Nephron progenitor cell (in vitro differentiated cells): ENCODE measurements around the gene RAB10.

Experiments
- DNase-seq: peaks from one replicate; pipeline ENCODE4 v3.0.0; 2021
- H3K27ac Mint-ChIP-seq: 2 replicates; pipeline ENCODE4 v1.8.0; 2021; ENCODE audit warnings: mild to moderate bottlenecking, moderate library complexity, mixed read lengths
- H3K27me3 Mint-ChIP-seq: 2 replicates; pipeline ENCODE4 v1.8.0; 2021; ENCODE audit warnings: mild to moderate bottlenecking, low read depth, mixed read lengths; ENCODE audit not compliant: poor library complexity
- H3K36me3 Mint-ChIP-seq: 2 replicates; pipeline ENCODE4 v1.8.0; 2021; ENCODE audit warnings: low read depth, mixed read lengths
- H3K4me1 Mint-ChIP-seq: 2 replicates; pipeline ENCODE4 v1.8.0; 2021; ENCODE audit warnings: mixed read lengths
- H3K4me3 Mint-ChIP-seq: 2 replicates; pipeline ENCODE4 v1.8.0; 2021; ENCODE audit warnings: mild to moderate bottlenecking, moderate library complexity, mixed read lengths
- H3K9me3 Mint-ChIP-seq: 2 replicates; pipeline ENCODE4 v1.8.0; 2021; ENCODE audit warnings: mild to moderate bottlenecking, moderate library complexity, mixed read lengths
- TF ChIP-seq, protein P1 (sequence below): fragments of 200-600 bp; sonication (generic); IDR thresholded peaks from 2 replicates; pipeline ENCODE4 v1.5.0; 2021; ENCODE audit warnings: antibody characterized with exemption

RAB10 gene

DNA sequence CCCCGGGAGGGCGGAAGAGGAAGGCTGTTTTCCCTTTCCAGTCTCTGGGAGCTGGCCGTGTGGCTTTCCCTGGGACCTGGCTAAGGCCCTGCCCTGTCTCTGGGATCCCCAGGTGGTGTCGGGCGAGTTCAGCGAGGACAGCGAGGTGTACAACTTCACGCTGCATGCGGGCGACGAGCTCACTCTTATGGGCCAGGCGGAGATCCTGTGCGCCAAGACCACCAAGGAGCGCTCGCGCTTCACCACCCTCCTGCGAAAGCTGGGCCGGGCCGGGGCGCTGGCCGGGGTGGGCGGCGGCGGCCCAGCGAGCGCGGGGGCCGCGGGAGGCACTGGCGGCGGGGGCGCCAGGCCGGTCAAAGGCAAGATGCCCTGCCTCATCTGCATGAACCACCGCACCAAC is 150.2 kb downstream of the RAB10 start:
- DNase-seq = no peak
- no peaks in the 10 kb centered on the region for H3K9me3 Mint-ChIP-seq
- peak overlapping the region; percentile 66 for H3K4me3 Mint-ChIP-seq
- H3K27me3 Mint-ChIP-seq = peaks cover 45% of the 10 kb centered on the region
- H3K4me1 Mint-ChIP-seq = peaks cover 25% of the 10 kb centered on the region
- peaks cover 28% of the 10 kb centered on the region for H3K36me3 Mint-ChIP-seq
- TF ChIP-seq, protein P1, sequence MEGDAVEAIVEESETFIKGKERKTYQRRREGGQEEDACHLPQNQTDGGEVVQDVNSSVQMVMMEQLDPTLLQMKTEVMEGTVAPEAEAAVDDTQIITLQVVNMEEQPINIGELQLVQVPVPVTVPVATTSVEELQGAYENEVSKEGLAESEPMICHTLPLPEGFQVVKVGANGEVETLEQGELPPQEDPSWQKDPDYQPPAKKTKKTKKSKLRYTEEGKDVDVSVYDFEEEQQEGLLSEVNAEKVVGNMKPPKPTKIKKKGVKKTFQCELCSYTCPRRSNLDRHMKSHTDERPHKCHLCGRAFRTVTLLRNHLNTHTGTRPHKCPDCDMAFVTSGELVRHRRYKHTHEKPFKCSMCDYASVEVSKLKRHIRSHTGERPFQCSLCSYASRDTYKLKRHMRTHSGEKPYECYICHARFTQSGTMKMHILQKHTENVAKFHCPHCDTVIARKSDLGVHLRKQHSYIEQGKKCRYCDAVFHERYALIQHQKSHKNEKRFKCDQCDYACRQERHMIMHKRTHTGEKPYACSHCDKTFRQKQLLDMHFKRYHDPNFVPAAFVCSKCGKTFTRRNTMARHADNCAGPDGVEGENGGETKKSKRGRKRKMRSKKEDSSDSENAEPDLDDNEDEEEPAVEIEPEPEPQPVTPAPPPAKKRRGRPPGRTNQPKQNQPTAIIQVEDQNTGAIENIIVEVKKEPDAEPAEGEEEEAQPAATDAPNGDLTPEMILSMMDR = no peak
- H3K27ac Mint-ChIP-seq = no peak overlapping the region

DNA sequence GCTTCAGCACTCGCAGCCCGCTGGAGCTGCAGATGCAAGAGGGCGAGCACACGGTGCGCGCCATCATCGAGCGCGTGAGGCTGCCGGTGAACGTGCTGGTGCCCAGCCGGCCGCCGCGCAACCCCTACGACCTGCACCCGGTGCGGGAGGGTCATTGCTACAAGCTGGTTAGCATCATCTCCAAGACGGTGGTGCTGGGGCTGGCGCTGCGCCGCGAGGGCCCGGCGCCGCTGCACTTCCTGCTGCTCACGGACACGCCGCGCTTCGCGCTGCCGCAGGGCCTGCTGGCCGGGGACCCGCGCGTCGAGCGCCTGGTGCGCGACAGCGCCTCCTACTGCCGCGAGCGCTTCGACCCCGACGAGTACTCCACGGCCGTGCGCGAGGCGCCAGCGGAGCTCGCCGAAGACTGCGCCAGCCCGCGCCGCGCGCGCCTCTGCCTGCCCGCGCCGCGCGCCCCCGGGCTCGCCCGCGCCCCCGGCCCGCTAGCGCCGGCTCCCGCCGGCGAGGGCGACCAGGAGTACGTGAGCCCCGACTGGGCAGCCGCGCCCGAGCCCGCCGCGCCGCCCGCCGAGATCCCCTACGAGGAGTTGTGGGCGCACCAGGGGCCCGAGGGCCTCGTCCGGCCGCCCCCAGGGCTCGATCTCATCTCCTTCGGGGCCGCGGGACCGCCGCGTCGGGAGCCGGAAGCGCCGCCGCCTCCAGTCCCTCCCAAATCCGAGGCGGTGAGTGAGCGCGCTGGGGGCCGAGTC is 150.8 kb downstream of the RAB10 start:
- Mint-ChIP-seq H3K9me3 (no peaks in the 10 kb centered on the region), H3K27me3 (peaks cover 45% of the 10 kb centered on the region), H3K4me3 (peak overlapping the region; percentile 69), H3K4me1 (peaks cover 21% of the 10 kb centered on the region), H3K36me3 (peaks cover 28% of the 10 kb centered on the region), H3K27ac (no peak overlapping the region)
- peak; percentile 92 for DNase-seq
- TF ChIP-seq, protein P1 = peak; percentile 32

DNA sequence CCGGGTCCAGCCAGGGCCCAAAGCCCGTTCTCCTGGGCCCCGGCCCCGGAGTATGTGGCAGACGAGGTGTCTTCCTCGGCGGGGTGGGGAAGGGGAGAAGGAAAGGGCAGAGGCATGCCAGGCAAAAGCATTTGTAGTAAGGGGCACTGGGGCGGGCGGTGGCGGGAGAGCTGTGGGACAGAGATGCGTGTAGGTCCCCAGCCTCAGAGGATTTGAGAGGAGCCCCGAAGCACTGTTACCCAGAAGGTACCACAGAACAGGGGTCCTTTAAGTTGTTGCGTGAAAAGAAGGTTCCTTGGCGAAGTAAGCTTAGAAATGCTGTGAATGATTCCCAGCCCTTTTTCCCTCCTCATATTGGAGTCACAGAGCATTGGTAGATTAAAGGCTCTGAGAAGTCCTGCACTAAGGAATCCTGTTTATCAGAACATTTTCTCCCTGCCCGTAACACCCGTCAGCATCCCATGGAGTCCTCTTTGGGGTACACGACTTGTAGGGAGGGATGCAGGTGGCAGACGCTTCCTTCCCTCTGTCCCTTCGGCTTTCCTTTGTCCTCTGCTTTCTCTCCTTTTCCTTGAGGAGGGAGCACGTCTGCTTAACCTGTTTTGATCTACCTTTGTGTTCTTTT is 151.5 kb downstream of the RAB10 start:
- Mint-ChIP-seq H3K9me3 (no peaks in the 10 kb centered on the region), H3K4me1 (peaks cover 14% of the 10 kb centered on the region), H3K27ac (no peak overlapping the region), H3K27me3 (peaks cover 39% of the 10 kb centered on the region), H3K4me3 (peak overlapping the region; percentile 69), H3K36me3 (peaks cover 28% of the 10 kb centered on the region)
- TF ChIP-seq, protein P1 = no peak
- no peak for DNase-seq

DNA sequence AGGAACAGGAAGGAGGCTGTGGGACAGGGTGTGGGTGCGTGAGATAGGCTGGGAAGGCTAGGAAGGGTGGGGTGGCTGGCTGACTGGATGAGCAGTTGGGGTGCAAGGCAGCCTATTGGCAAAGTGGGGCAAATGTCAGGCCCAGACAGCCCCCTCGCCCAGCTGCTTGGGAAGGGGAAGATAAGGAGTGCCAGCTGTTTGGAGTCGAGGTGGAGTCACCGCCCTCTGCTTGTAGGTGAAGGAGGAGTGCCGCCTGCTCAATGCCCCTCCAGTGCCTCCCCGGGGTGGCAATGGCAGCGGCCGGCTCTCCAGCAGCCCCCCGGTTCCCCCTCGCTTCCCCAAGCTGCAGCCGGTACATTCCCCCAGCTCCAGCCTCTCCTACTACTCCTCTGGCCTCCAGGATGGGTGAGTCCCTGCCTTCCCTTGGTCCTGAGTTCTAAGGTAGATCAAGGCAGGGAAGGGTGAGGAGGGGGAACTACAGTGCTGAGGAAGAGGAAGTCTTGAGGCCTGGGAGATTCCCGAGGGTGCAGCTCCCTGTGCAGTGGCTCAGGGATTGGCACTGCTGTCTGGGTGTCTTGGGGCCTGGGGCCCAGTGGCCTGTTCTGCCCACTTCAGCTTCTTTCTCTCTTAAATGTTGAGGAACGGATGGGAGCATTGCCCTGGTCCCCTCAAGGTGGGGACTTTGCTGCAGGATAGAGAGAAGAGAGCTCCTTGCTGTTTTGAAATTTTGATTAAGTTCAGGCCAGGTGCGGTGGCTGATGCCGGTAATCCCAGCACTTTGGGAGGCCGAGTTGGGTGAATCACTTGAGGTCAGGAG is 152.3 kb downstream of the RAB10 start:
- Mint-ChIP-seq H3K27ac (no peak overlapping the region), H3K4me1 (peaks cover 7% of the 10 kb centered on the region), H3K27me3 (peaks cover 37% of the 10 kb centered on the region), H3K36me3 (peaks cover 31% of the 10 kb centered on the region), H3K9me3 (no peaks in the 10 kb centered on the region), H3K4me3 (peak overlapping the region; percentile 69)
- DNase-seq = no peak
- TF ChIP-seq, protein P1 = no peak
